MM.1S (cell line): ENCODE results near the gene ERO1A.

Experiments
- DNase-seq: peaks from one replicate; pipeline ENCODE4 v3.0.0-alpha.2; 2015
- H2AFZ ChIP-seq: fragments of 300-600 bp; sonication (generic); 2 replicates; pipeline ENCODE4 v1.6.0; 2016; ENCODE audit warnings: antibody characterized with exemption, low read length
- H3F3A ChIP-seq: fragments of 300-600 bp; sonication (generic); 2 replicates; pipeline ENCODE4 v1.6.1; 2016; ENCODE audit warnings: mild to moderate bottlenecking, antibody characterized with exemption, low read length, moderate library complexity, mixed read lengths; ENCODE audit not compliant: insufficient read depth
- H3K27ac ChIP-seq: fragments of 300-600 bp; sonication (generic); 2 replicates; pipeline ENCODE4 v1.5.1; 2016; ENCODE audit warnings: mild to moderate bottlenecking, low read length
- H3K27me3 ChIP-seq: fragments of 300-600 bp; sonication (generic); replicated peaks from 2 replicates; pipeline ENCODE4 v1.6.0; 2016; ENCODE audit warnings: low read length; ENCODE audit not compliant: insufficient read depth
- H3K36me3 ChIP-seq: fragments of 300-600 bp; sonication (generic); replicated peaks from 2 replicates; pipeline ENCODE4 v1.6.1; 2016; ENCODE audit warnings: mild to moderate bottlenecking, low read length, mixed read lengths; ENCODE audit not compliant: insufficient read depth
- H3K4me1 ChIP-seq: fragments of 300-600 bp; sonication (generic); 2 replicates; pipeline ENCODE4 v1.6.1; 2016; ENCODE audit warnings: low read length, mixed read lengths
- H3K4me2 ChIP-seq: fragments of 300-600 bp; sonication (generic); 2 replicates; pipeline ENCODE4 v1.6.0; 2016; ENCODE audit warnings: low read depth, low read length
- H3K4me3 ChIP-seq: fragments of 300-600 bp; sonication (generic); 2 replicates; pipeline ENCODE4 v1.5.1; 2016; ENCODE audit warnings: low read length, mixed read lengths
- H3K79me2 ChIP-seq: fragments of 300-600 bp; sonication (generic); 2 replicates; pipeline ENCODE4 v1.6.1; 2016; ENCODE audit warnings: mixed run types, low read length, mixed read lengths
- H3K9ac ChIP-seq: fragments of 300-600 bp; sonication (generic); 2 replicates; pipeline ENCODE4 v1.6.1; 2016; ENCODE audit warnings: low read length, mixed read lengths
- H3K9me2 ChIP-seq: fragments of 300-600 bp; sonication (generic); replicated peaks from 2 replicates; pipeline ENCODE4 v1.6.1; 2016; ENCODE audit warnings: mild to moderate bottlenecking, low read length, mixed read lengths; ENCODE audit not compliant: insufficient read depth
- H3K9me3 ChIP-seq: fragments of 300-600 bp; sonication (generic); replicated peaks from 2 replicates; pipeline ENCODE4 v1.6.1; 2016; ENCODE audit warnings: mild to moderate bottlenecking, low read length, mixed read lengths; ENCODE audit not compliant: insufficient read depth
- H4K20me1 ChIP-seq: fragments of 300-600 bp; sonication (generic); 2 replicates; pipeline ENCODE4 v1.6.1; 2016; ENCODE audit warnings: mild to moderate bottlenecking, low read length, moderate library complexity, mixed read lengths; ENCODE audit not compliant: insufficient read depth
- CTCF ChIP-seq: fragments of 300-600 bp; sonication (generic); IDR thresholded peaks from 2 replicates; pipeline ENCODE4 v1.5.1; 2016; ENCODE audit warnings: antibody characterized with exemption, low read length, mixed read lengths
- EZH2 ChIP-seq: fragments of 300-600 bp; sonication (generic); optimal IDR thresholded peaks from 2 replicates; pipeline ENCODE3; 2017; ENCODE audit warnings: low read depth, mild to moderate bottlenecking, antibody characterized with exemption, low read length, mixed read lengths
- EZH2phosphoT487 ChIP-seq: fragments of 300-600 bp; sonication (generic); IDR thresholded peaks from 2 replicates; pipeline ENCODE4 v1.6.1; 2018; ENCODE audit warnings: antibody characterized with exemption, low read length

The ERO1A gene

GRCh38 chr14:52724360-52724644 lies 28.9 kb upstream of the ERO1A start:
- Histone ChIP-seq H3K79me2 (peaks cover 33% of the 10 kb centered on the region), H3K4me2 (peak overlapping the region; percentile 13; the same call in 1 of the 2 replicates), H3K9me2 (no peaks in the 10 kb centered on the region), H3F3A (peaks cover 5% of the 10 kb centered on the region; the same call in 1 of the 2 replicates), H4K20me1 (no peaks in the 10 kb centered on the region), H3K4me1 (peaks cover 36% of the 10 kb centered on the region), H3K36me3 (peaks cover 3% of the 10 kb centered on the region; the same call in 1 of the 2 replicates), H3K9me3 (no peaks in the 10 kb centered on the region), H3K27ac (peak overlapping the region; percentile 31; the same call in 1 of the 2 replicates), H3K4me3 (no peak overlapping the region), H2AFZ (no peak overlapping the region), H3K9ac (no peak overlapping the region), H3K27me3 (no peaks in the 10 kb centered on the region)
- no peak for DNase-seq
- TF ChIP-seq EZH2phosphoT487 = no peak
- TF ChIP-seq CTCF = no peak
- TF ChIP-seq EZH2 = no peak

- H3K4me3 ChIP-seq = peak overlapping the region; percentile 14; the same call in 1 of the 2 replicates
- peak overlapping the region; percentile 31; the same call in 1 of the 2 replicates for H3K27ac ChIP-seq
- no peak for DNase-seq
- H3K4me2 ChIP-seq = peak overlapping the region; percentile 63; the same call in 1 of the 2 replicates
- no peaks in the 10 kb centered on the region for H4K20me1 ChIP-seq
- H3K36me3 ChIP-seq = peaks cover 3% of the 10 kb centered on the region; the same call in 1 of the 2 replicates
- no peaks in the 10 kb centered on the region for H3K27me3 ChIP-seq
- H3F3A ChIP-seq = peaks cover 5% of the 10 kb centered on the region; the same call in 1 of the 2 replicates
- H3K9ac ChIP-seq = no peak overlapping the region
- H3K9me3 ChIP-seq = no peaks in the 10 kb centered on the region
- H3K79me2 ChIP-seq = peaks cover 33% of the 10 kb centered on the region
- no peak for TF ChIP-seq CTCF
- peaks cover 36% of the 10 kb centered on the region for H3K4me1 ChIP-seq
- no peak overlapping the region for H2AFZ ChIP-seq
- H3K9me2 ChIP-seq = no peaks in the 10 kb centered on the region
Observed at GRCh38 chr14:52723514-52724359, 28.4 kb upstream of the ERO1A start.

- Histone ChIP-seq H4K20me1 (no peaks in the 10 kb centered on the region), H3K27me3 (no peaks in the 10 kb centered on the region), H3K9me2 (no peaks in the 10 kb centered on the region), H3K9ac (no peak overlapping the region), H3K4me3 (no peak overlapping the region), H3F3A (no peaks in the 10 kb centered on the region; the same call in 1 of the 2 replicates), H3K4me1 (no peaks in the 10 kb centered on the region), H2AFZ (no peak overlapping the region), H3K79me2 (peaks cover 12% of the 10 kb centered on the region), H3K9me3 (no peaks in the 10 kb centered on the region), H3K27ac (no peak overlapping the region), H3K36me3 (no peaks in the 10 kb centered on the region; the same call in 1 of the 2 replicates), H3K4me2 (no peak overlapping the region)
- no peak for DNase-seq
- no peak for TF ChIP-seq CTCF
- TF ChIP-seq EZH2phosphoT487 = no peak
- no peak for TF ChIP-seq EZH2
Observed at GRCh38 chr14:52716155-52716554, 20.8 kb upstream of the ERO1A start.
